GM18520 (cell line): ENCODE measurements around the gene CAPS.

Experiments used
- ATAC-seq: cut with Tn5 transposase; IDR thresholded peaks from one replicate; pipeline ENCODE4 v1.9.1; 2021; ENCODE audit not compliant: unreplicated experiment

The CAPS gene

DNA sequence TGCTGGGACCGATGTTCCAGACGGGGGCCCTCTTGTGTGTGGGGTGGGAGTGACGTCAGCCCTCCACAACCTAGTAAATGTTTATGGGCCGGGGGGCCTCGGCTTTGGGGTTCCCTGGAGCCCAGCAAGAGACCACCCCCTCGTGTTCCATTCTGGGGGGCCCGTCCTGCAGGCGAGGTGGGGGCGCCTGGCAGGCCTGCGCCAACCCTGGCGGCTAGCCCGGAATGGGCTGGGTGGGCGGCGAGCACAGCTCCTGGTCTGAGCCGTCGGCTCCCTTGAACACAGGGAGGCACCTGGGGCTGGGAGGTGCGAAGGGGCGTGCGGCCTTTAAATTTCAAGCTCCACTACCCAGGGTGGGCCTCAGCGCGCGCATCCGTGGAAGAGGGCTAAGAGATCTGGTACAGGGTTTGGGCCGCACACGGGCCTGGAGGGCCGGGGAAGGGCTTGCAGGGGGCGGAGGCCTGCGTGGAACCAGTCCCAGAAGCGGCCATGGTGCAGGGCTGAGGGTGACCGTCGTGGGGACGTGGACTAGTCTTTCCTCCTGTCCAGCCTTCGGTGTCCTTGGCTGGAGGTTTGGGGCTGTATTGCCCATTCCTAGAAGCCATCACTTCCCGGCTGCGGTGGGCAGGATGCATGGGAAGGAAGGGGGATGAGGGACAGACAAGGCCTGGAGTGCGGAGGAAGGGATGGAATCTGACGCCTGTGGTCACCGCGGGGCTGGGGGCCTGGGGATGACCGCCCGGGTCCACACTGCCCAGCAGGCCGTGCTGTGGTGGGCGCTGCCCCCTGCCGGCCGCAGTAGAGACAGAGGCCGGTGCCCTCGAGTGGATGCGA, 21.9 kb upstream of the CAPS start:
- ATAC-seq, result no peak

DNA sequence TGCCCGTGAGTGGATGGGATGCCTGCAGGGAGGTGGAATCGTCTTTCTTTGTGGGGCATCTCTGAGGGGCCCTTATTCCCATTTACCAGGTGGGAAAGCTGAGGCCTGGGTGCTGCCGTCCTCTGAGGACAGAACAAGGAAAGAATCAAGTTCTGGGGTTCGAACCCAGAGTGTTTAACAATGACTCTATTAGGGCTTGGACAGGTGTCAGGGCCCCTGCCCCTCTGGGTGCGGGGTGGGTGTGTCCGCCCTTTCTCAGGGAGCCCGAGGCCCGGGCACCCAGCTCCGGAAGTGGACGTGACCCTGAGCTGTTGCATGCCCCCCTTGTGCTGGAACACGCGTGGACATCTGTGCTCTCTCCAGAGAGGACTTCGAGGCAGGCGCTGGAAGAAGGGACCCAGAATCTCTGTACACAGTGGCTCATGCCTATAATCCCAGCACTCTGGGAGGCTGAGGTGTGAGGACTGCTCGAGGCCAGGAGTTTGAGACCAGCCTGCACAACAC, 21.2 kb upstream of the CAPS start:
- no peak for ATAC-seq

DNA sequence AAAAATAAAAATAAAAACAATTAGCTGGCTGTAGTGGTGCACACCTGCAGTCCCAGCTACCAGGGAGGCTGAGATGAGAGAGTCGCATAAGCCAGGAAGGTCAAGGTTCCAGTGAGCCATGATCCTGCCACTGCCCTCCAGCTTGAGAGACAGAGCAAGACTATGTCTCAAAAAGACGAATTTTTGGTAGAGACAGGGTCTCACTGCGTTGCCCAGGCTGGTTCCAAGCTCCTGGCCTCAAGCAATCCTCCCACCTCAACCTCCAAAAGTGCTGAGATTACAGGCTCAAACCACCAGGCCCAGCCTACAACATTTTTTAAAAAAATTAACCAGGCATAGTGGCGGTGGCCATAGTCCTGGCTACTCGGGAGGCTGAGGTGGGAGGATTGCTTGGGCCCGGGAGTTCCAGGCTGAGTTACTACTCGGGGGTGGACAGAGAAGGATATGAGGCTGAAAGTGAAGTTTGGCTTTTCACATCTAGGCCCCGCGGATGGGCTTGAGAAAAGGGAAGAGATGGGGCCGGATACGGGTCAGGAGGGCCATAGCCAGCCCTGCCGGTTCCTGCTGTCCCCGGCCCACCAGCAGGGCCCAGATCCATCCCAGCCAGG, 20.7 kb upstream of the CAPS start:
- no peak for ATAC-seq

DNA sequence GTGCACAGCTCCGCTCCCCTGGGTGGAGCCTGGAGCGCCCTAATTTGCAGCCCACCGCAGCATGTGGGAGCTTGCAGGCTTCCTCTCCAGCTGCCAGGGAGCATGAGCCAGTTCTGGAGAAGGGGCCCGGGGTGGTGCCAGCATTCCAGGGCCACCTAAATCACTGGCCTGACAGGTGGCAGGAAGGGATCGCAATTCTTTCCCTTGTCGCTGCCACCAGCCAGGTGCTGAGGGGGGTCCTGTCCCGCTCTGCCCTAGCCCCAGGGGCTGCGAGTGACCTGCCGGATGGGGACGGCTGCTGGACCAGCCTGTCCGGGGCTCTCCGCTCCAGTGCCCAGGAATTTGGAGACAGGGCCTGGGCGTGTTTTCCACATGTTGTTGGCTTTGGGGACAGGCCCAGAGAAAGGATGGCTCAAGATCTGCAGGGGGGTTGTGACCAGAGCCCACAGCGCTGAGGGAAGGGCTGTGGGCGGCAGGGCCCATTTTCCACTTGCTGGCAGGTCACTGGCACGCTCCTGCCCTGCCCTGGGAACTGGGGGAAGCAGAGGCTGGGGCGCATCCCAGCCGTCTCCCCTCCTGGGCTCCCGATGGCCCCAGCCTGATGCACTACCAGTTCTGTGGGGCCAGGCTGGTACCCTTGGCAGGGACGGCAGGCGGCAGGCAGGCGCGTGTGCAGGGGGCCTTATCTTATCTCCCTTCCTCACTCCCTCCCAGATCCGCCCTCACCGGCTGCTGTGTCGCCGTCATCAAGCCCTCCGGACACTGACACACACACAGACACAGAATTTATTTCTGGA, 19.9 kb upstream of the CAPS start:
- ATAC-seq, result no peak

DNA sequence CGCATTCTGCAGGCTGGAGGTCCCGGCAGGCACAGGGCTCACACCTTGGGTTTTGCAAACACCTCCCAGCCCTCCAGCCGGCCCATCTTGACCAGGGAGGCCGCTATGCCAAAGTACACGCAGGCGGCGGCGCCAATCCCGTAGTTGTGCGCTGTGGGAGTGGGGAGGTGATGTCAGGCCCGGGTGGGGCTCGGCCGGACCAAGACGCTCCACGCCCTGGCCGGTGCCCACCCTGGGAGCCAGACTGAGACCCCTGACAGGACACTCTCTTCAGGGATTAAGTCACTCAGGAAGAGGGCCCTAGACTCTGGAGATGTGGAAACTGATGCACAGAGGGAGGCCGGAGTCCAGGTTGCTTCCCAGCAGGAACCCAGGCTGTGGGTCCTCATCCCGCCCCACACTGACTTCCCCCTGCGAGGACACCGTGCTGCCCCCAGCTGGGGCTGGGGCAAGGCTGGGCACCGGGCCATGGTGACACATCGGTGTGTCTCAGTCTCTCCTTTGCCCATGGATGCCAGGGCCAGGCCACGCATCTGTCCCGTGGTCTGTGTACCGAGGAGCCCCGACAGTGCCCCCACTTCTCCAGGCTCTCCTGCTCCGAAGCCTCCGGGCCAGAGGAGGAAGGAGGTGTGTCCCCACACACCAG, 19.2 kb upstream of the CAPS start:
- ATAC-seq, result no peak

DNA sequence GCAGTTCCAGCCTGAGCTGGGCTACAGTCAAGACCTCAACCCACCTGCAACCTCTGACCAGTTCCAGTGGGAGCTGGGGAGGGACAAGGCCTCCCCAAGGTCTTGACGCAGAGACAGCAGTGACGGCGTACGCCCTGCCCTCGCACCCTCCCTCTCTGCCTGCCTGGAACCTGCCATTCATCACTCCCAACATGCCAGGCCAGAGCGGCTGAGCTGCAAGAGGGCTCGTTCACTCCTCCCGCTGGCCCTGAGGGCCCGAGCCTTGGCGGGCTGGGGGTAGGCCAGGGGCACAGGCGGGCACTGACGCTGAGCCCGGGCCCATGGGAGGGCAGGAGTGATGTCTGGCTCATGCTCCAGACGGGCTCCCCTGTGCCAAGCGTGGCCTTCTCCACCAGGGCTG, 18.6 kb upstream of the CAPS start:
- ATAC-seq, result no peak

DNA sequence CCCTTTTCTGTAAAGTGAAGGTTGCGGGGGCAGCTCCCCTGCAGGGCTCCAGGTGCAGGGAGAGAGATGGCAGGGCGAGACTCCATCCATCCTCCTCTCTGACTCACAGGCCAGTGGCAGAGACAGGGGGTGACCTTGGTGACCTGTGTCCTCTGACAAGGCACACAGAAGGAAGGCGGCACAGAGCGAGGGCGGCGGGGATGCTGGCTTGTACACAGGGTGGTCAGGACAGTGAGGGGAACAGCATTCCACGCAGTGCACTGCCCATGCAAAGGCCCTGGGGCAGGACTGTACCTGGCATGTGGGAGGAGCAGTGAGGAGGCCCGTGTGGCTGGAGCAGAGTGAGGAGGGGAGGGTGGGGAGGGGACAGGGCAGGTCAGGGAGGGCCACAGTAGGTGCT, 18.2 kb upstream of the CAPS start:
- no peak for ATAC-seq

DNA sequence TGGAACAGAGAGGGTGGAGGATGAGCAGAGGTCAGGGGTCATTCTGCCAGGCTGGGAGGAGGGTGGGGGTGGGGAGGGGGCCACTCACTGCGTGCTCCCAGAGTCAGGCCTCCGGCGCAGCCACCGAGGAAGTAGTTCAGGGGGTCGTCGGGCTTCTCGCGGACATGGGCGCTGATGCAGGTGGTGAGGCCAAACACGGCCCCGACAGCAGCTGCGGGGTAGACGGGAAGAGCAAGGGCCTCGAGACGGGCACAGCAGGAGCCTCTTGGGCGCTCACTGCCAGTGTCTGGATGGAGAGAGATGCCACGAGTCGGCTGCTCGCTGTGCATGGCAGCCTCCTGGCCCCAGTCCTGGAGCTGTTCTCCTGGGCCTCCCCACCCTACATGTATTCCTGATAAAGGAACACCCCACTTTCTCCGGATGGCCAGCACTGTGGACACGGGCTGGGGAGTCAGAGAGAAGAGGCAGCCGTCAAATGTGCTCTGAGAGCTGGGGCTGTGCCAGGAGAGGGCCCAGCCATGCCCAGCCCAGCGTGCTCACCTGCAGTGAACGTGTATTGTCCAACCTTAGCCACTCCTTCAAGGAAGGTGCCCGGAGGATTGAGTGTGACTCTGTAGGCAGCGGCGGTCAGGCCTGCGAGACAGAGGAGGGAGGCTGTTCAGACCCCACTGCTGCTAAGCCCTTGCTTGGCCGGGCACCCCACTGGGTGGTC, 17.5 kb upstream of the CAPS start:
- ATAC-seq, result no peak

DNA sequence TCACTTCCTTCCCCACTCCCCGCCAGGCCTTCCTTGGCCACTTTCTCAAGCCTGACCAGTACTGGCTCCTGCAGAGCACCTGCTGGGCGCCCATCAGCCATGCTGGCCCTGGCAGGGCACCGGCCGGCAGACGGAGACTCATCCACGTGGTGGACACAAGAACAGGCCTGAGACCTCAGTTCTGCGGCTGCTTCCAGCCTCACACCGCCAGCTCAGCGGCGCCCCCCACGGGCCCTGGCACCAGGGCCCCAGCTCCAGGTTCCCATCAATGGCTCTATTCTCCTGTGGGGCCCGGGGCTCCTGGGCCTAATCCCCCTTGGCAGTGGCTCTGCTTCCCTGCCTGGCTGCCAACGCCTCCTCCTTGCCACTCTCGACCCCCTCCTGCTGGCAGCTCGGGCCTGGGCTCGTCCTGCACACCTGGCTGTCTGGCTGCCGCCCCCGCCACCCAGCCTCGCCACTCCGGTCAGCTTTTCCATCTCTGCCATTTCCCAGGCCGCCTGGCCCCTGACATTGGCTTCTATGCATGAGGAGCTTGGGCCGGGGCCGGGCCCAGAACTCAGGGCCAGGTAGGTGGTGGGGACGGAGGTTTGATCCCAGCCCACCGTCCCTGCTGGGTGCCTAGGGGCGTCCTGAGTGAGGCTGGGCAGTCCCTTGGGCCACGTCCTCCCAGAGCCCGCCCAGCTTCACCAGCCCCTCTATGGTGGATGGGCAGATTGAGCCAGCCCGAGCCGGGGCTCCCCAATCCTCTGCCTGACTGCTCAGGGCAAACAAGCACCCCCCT, 16.7 kb upstream of the CAPS start:
- no peak for ATAC-seq

DNA sequence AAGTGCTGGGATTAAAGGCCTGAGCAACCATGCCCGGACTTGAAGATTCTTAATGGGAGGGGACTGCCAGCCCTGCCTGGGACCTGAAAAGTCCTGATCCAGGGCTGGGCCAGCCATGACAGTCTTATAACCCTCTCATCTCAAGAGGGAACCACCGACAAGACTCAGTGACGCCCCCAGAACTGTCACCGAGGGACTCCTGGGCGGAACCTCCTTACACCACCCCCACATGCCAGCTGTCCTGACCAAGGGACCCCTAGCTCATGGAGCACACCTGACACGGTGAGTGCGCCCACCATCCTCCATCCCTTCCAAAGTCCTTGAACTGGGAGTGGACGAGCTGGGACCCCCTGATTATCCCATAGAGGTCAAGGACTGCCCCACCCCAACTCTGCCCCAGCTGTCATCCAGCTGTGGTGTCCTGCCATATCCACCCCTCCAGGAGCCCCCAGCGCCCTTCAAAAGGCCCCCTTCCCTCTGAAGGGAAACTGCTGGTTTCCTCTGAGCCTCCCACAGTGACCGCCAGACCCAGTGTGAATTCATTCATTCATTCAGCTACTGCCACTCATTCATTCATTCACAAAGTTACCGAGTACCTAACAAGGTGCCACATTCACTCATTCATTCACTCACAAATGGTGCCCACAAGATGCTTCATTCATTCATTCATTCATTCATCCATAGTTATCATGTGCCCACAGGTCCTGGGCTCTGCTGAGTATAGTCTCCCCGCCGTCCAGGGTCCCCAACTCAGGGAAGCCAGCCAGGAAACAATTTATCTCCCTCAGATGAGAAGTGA, 14.1 kb upstream of the CAPS start:
- no peak for ATAC-seq

DNA sequence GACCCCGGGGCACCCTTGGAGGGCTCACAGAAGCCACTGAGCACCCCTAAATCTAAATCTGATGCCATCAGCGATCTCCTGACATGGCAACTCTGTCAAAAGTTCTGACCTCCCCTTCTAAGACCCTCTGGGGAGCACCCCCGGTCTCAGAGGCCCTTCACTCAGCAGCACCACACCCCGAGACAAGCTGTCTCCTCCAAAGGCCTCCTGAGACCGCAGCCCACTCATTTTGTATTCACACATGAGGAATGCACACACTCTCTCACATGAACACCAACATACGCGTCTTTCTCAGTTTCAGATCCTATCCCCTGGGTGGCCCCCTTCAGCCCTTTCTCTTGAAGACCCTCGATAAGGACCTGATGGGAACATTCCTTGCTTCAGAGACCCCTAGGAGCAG, 13.1 kb upstream of the CAPS start:
- no peak for ATAC-seq

DNA sequence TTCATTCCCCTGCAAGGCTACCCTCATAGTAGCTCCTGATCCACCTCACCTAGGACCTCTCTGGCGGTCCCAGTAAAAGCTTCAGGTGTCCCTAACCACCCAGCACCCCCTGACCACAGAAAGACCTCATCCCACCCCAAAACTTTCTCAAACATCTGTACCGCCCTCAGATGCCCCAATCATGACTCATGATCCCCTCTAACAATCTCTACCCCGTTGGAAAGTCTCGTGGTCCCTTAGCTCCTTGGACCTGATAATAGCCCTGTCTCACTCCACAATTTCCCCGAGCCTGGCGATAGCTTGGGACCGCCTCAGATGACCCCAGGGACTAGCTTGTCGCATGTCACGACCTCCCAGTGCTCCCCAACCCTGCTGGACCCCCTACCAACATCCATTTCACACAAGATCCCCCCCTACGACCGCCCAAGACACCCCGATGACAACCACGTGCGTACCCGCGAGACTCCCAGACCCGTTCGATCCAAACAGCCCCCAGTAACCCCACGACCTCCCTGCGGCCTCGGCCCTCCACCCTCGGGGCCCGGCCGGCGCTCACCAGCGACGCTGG, 10.9 kb upstream of the CAPS start:
- ATAC-seq, result no peak

DNA sequence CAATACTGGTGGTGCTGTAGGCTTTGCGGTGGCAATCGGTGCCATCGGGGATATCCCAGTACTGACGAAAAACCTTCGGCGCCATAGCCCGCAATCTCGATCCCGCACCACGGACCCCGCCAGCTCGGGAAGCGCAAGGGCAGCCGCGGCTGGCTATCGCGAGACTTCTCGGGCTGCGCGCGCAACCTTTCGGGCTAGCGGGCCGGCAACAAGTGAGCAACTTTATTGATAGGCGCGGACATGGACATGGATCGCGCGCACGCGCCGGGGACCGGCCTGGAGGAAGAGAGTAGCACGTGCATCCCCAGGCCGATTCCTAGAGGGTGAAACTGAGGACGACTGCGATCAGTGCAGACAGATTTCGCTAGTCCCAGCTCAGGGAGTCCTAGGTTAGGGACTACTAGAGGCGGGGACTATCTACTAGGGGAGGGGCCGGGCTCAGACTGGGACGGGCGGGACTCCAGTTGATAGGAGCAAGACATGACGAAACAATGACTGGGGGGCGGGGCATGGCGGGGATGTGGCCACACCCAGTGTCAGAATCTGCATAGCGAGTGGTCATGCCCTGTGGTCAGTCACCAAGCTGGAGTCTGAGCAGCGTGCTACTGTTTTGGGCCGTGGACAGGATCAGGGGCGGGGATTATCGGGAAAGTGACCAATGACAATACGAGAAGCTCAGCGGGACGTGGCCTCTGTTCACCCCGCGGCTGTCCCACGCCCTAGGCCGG, 10.3 kb upstream of the CAPS start, which contains the start of gene NDUFA11:
Gene NDUFA11, minus strand, starts transcription at position 167 of the 728 bp plus-strand sequence. Its CDS starts 82 bp downstream, at position 85.
- ATAC-seq, result peak; percentile 17

DNA sequence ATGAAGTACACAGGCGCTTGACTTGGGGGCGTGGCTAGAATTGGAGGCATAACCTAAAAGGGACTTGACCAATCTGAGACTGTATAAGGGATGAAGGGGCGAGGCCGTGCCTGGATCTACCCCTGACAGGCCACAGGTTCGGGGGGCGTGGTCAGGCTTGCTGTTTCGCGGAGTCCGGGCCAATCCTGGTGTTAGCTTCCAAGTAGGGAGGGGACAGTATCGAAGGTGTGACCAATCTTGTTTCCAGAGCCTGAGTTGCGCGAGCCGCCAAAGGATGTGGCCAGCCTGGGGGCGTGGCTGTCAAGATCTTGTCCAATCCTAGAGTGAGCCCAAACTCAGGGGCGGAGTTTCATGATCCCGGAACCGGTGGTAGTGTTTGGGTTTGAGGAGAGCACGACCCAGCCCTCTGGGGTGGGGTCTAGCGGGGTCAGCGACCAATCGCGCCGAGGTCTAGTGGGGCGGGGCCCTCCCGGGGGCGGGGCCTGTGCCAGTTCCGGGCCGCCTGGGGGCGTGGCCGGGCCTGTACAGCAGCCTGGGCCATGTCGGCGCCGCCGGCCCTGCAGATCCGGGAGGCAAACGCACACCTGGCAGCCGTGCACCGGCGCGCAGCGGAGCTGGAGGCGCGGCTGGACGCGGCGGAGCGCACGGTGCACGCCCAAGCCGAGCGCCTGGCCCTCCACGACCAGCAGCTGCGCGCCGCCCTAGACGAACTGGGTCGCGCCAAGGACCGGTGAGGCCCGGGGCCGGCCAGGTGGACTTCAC, 9.5 kb upstream of the CAPS start, which contains the start of gene VMAC:
Gene VMAC, plus strand, starts transcription at position 521 of the 762 bp plus-strand sequence. Its CDS starts 19 bp downstream, at position 540.
- ATAC-seq, result peak; percentile 72

DNA sequence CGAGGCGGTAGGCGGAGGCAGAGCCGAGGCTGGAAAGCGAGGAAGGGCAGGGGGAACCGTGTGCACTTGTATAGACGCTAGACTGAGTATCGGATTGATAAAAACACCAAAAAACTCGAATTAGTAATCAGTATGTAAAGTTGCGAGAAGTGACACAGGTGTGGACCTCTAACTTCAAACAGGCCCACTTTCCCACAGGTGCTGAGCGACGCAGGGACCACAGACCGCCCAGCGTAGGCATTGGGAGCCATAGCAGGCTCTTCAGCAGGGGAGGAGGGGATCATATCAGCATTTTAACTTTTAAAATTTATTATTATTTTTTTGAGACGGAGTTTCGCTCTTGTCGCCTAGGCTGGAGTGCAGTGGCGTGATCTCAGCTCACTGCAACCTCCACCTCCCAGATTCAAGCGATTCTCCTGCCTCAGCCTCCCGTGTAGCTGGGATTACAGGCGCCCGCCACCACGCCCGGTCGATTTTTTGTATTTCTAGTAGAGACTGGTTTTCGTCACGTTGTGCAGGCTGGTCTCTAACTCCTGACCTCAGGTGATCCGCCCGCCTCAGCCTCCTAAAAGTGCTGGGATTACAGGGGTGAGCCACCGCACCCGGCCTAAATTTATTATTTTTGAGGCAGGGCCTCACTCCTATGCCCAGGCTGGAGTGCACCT, 8.8 kb upstream of the CAPS start:
- no peak for ATAC-seq

DNA sequence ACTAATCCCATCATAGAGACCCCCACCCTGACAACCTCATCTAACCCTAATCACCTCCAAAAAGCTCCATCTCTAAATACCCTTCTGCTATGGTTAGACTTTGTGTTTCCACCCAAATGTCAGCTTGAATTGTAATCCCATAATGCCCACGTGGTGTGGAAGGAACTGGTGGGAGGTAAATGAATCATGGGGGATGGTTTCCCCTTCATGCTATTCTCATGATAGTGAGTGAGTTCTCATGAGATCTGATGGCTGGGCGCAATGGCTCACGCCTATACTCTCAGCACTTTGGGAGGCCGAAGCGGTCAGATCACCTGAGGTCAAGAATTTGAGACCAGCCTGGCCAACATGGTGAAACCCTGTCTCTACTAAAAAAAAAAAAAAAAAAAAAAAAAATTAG, 6.8 kb upstream of the CAPS start:
- no peak for ATAC-seq
